Colonic mucosa (tissue), 4 donors: ENCODE measurements around the gene MAP4K1. TPM values are rescaled to one million over a fixed set of nuclear protein-coding genes. Genes with fewer than 3 reads are reported as not detected.
"Not testable (repeated sequence)": the region's sequence is repeated elsewhere in the genome, so short reads cannot be mapped to it uniquely, and the experiment has no call there.

Experiments used
- DNase-seq: peaks from one replicate; pipeline ENCODE4 v3.0.0-alpha.2; 2020
- H3K27ac ChIP-seq: fragments of 200-600 bp; one replicate; pipeline ENCODE4 v1.8.0; 2021
- H3K27me3 ChIP-seq: fragments of 200-600 bp; one replicate; pipeline ENCODE4 v1.8.0; 2021
- H3K36me3 ChIP-seq: fragments of 200-600 bp; one replicate; pipeline ENCODE4 v1.8.0; 2021
- H3K4me1 ChIP-seq: fragments of 200-600 bp; one replicate; pipeline ENCODE4 v1.8.0; 2021; ENCODE audit warnings: mild to moderate bottlenecking
- H3K4me3 ChIP-seq: fragments of 200-600 bp; one replicate; pipeline ENCODE4 v1.8.0; 2021
- H3K9ac ChIP-seq, 2 donors: one replicate each; pipeline ENCODE4 v1.7.0; 2013; ENCODE audit warnings: control low read depth in 2 of 2, low read depth in 2 of 2, low read length in 2 of 2
- H3K9me3 ChIP-seq: fragments of 200-600 bp; one replicate; pipeline ENCODE4 v1.8.0; 2021
- intact Hi-C: fragments of 100-400 bp; cut with DNase I; formaldehyde crosslinking; loops from one replicate; pipeline ENCODE4 v1.14.1; 2022
- total RNA-seq, 2 donors: library from RNA; stranded (reverse); fragmentation: NEBNext Ultra II Directional in 1 of 2; extraction: Animal tissue kit (Norgen Biotek cat#: 25700) in 1 of 2; gene quantifications; one replicate each; pipeline ENCODE4 v1.2.1, GENCODE V29; 2021
- TF ChIP-seq, protein P1 (sequence below): fragments of 200-600 bp; IDR thresholded peaks from one replicate; pipeline ENCODE4 v1.8.0; 2022; ENCODE audit warnings: antibody characterized with exemption, mild to moderate bottlenecking
- donor health status: healthy.
- donor health status: DM: no; HTN: no; CAD: no.
- donor health status: DM: no; HTN: no; CAD: no.

Gene MAP4K1
- total RNA-seq, 2 donors from 2014 or later, result 2.6 to 4.9 TPM

GRCh38 chr19:38587562-38587961, 30.2 kb downstream of the MAP4K1 start:
- Histone ChIP-seq H3K4me1 (no peaks in the 10 kb centered on the region), H3K27me3 (no peaks in the 10 kb centered on the region), H3K4me3 (no peak overlapping the region), H3K9me3 (no peaks in the 10 kb centered on the region), H3K9ac (no peak overlapping the region), H3K27ac (no peak overlapping the region), H3K36me3 (no peaks in the 10 kb centered on the region)
- no peak for DNase-seq
- intact Hi-C loops, result no loop called here
- TF ChIP-seq, protein P1, sequence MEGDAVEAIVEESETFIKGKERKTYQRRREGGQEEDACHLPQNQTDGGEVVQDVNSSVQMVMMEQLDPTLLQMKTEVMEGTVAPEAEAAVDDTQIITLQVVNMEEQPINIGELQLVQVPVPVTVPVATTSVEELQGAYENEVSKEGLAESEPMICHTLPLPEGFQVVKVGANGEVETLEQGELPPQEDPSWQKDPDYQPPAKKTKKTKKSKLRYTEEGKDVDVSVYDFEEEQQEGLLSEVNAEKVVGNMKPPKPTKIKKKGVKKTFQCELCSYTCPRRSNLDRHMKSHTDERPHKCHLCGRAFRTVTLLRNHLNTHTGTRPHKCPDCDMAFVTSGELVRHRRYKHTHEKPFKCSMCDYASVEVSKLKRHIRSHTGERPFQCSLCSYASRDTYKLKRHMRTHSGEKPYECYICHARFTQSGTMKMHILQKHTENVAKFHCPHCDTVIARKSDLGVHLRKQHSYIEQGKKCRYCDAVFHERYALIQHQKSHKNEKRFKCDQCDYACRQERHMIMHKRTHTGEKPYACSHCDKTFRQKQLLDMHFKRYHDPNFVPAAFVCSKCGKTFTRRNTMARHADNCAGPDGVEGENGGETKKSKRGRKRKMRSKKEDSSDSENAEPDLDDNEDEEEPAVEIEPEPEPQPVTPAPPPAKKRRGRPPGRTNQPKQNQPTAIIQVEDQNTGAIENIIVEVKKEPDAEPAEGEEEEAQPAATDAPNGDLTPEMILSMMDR, result no peak

GRCh38 chr19:38583985-38584305, 33.8 kb downstream of the MAP4K1 start:
- no peaks in the 10 kb centered on the region for H3K27me3 ChIP-seq
- no peaks in the 10 kb centered on the region for H3K4me1 ChIP-seq
- no peak overlapping the region for H3K9ac ChIP-seq
- H3K36me3 ChIP-seq, result no peaks in the 10 kb centered on the region
- DNase-seq, result no peak
- TF ChIP-seq, protein P1, result no peak
- H3K4me3 ChIP-seq, result no peak overlapping the region
- intact Hi-C loops, result no loop called here
- H3K27ac ChIP-seq, result no peak overlapping the region
- no peaks in the 10 kb centered on the region for H3K9me3 ChIP-seq

GRCh38 chr19:38583219-38583984, 34.4 kb downstream of the MAP4K1 start:
- Histone ChIP-seq H3K9ac (no peak overlapping the region), H3K27me3 (no peaks in the 10 kb centered on the region), H3K4me3 (no peak overlapping the region), H3K9me3 (no peaks in the 10 kb centered on the region), H3K4me1 (no peaks in the 10 kb centered on the region), H3K36me3 (no peaks in the 10 kb centered on the region), H3K27ac (no peak overlapping the region)
- TF ChIP-seq, protein P1, result no peak
- intact Hi-C loops, result no loop called here
- DNase-seq, result no peak

DNA sequence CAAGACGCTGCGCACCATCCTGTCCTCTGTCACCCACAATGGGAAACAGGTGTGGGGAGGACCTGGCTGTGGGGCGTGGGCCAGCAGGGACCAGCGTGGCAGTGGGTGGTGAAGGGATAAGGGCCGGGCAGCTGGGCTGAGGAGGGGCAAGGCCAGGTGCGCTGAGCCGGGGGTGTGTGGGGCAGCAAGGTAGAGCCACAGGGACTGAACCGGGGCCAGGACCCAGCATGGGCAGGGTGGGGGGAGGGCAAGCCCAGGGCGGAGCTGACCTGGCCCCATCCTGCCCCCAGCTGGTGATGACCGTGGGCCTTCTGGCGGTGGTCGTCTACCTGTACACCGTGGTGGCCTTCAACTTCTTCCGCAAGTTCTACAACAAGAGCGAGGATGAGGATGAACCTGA, 37.7 kb downstream of the MAP4K1 start:
- Histone ChIP-seq H3K27me3 (no peaks in the 10 kb centered on the region), H3K4me1 (no peaks in the 10 kb centered on the region), H3K36me3 (no peaks in the 10 kb centered on the region), H3K9me3 (no peaks in the 10 kb centered on the region), H3K9ac (no peak overlapping the region), H3K4me3 (no peak overlapping the region), H3K27ac (no peak overlapping the region)
- TF ChIP-seq, protein P1, result no peak
- no peak for DNase-seq
- intact Hi-C loops, result no loop called here

DNA sequence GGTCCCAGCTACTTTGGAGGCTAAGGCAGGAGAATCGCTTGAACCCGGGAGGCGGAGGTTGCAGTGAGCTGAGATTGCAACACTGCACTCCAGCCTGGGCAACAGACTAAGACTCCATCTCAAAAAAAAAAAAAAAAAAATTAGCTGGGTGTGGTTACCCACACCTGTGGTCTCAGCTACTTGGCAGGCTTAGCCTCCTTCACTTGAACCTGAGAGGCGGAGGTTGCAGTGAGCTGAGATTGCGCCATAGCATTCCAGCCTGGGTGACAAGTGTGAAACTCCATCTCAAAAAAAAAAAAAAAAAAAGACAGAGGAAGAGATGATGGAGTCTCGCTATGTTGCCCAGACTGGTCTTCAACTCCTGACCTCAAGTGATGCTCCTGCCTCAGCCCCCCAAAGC, 38.4 kb downstream of the MAP4K1 start:
- H3K36me3 ChIP-seq, H3K9ac ChIP-seq, H3K4me3 ChIP-seq, H3K9me3 ChIP-seq, DNase-seq, intact Hi-C loops, H3K4me1 ChIP-seq, H3K27ac ChIP-seq, H3K27me3 ChIP-seq: not testable (repeated sequence)

- TF ChIP-seq, protein P1, result no peak
- Histone ChIP-seq H3K27me3 (no peaks in the 10 kb centered on the region), H3K36me3 (no peaks in the 10 kb centered on the region), H3K9me3 (no peaks in the 10 kb centered on the region), H3K9ac (no peak overlapping the region), H3K4me1 (no peaks in the 10 kb centered on the region), H3K27ac (no peak overlapping the region), H3K4me3 (no peak overlapping the region)
- intact Hi-C loops, result no loop called here
- no peak for DNase-seq
These were observed 39.9 kb downstream of the MAP4K1 start for GRCh38 chr19:38577826-38578225.
